Left lung (tissue), 10 donors: Measurements from ENCODE around the gene APOL4. TPM values are rescaled to one million over a fixed set of nuclear protein-coding genes. Genes with fewer than 3 reads are reported as not detected.

Experiments used
- ATAC-seq: fragments of 200-7000 bp; cut with Tn5 transposase; one replicate; pipeline ENCODE4 v1.9.1; 2020; ENCODE audit warnings: moderate library complexity
- DNase-seq, 4 donors: peaks; one replicate each; pipeline ENCODE4 v3.0.0-alpha.2; 2013 to 2020
- H3K27ac ChIP-seq, 2 donors: fragments of 200-600 bp; sonication (generic) in 1 of 2; one replicate each; pipeline versions ENCODE4 v1.5.0 to v1.8.0; 2020 to 2021
- H3K27me3 ChIP-seq, 2 donors: fragments of 200-600 bp; sonication (generic) in 1 of 2; one replicate each; pipeline versions ENCODE4 v1.5.0 to v1.8.0; 2020 to 2021
- H3K36me3 ChIP-seq, 2 donors: fragments of 200-600 bp; sonication (generic) in 1 of 2; one replicate each; pipeline versions ENCODE4 v1.5.0 to v1.8.0; 2020 to 2021
- H3K4me1 ChIP-seq, 2 donors: fragments of 200-600 bp; one replicate each; pipeline ENCODE4 v1.8.0; 2021
- H3K4me3 ChIP-seq, 2 donors: fragments of 200-600 bp; sonication (generic) in 1 of 2; one replicate each; pipeline versions ENCODE4 v1.5.0 to v1.8.0; 2020 to 2021; ENCODE audit warnings: mild to moderate bottlenecking in 1 of 2
- H3K9me3 ChIP-seq, 2 donors: fragments of 200-600 bp; sonication (generic) in 1 of 2; one replicate each; pipeline versions ENCODE4 v1.5.0 to v1.8.0; 2020 to 2021
- CTCF ChIP-seq, 2 donors: fragments of 200-600 bp; sonication (generic) in 1 of 2; IDR thresholded peaks; one replicate each; pipeline versions ENCODE4 v1.5.0 to v1.8.0; 2021; ENCODE audit warnings: antibody characterized with exemption in 2 of 2
- intact Hi-C, 2 donors: fragments of 100-400 bp; cut with DNase I; formaldehyde crosslinking; loops; one replicate each; pipeline versions ENCODE4 v1.11.2 to v1.14.2; 2022
- polyA plus RNA-seq, 6 donors: library from polyadenylated mRNA; unstranded; fragments of 120-200 nt; gene quantifications; one replicate each; pipeline ENCODE4 v1.2.1, GENCODE V29; 2013; ENCODE audit not compliant: insufficient read length in 6 of 6
- total RNA-seq, 2 donors: library from RNA; stranded (reverse); fragmentation: NEBNext Ultra II Directional; extraction: Animal tissue kit (Norgen Biotek cat#: 25700); gene quantifications; one replicate each; pipeline ENCODE4 v1.2.1, GENCODE V29; 2021
- donor health status: DM: no; HTN: yes; CAD: no.
- donor health status: DM: no; HTN: no; CAD: no.

APOL4 gene
- total and polyA plus RNA-seq, 8 donors: 4.9 to 18.6 (median 10.6) TPM

DNA sequence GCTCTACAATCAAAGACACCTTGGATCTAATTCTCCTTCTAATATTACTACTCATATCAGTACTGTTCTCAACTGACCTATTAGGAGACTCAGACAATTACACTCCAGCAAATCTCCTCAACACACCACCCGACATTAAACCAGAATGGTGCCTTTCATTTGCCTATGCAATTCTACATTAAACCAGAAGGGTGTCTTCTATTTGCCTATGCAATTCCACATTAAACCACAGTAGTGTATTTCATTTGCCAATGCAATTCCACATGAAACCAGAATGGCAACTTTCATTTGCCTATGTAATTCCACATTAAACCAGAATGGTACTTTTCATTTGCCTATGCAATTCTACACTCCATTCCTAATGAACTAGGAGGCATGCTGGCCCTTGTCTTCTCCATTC, 25.7 kb downstream of the APOL4 start:
- ATAC-seq: no peak
- DNase-seq: no peak
- Histone ChIP-seq H3K27me3 (no peaks in the 10 kb centered on the region), H3K9me3 (no peaks in the 10 kb centered on the region), H3K4me1 (peaks cover 0 to 9% of the 10 kb centered on the region in 2 donors), H3K36me3 (no peaks in the 10 kb centered on the region), H3K4me3 (no peak overlapping the region), H3K27ac (no peak overlapping the region)
- no peak for TF ChIP-seq CTCF (IDR thresholded peaks at IDR 0.05)
- intact Hi-C loops: no loop called here

GRCh38 chr22:36171941-36172340, 29.7 kb downstream of the APOL4 start:
- no peak for TF ChIP-seq CTCF (IDR thresholded peaks at IDR 0.05)

GRCh38 chr22:36166518-36167220, 34.9 kb downstream of the APOL4 start:
- TF ChIP-seq CTCF (IDR thresholded peaks at IDR 0.05): no peak
- Histone ChIP-seq H3K9me3 (peaks cover 0 to 3% of the 10 kb centered on the region in 2 donors), H3K36me3 (no peaks in the 10 kb centered on the region), H3K4me1 (peaks cover 7 to 43% of the 10 kb centered on the region in 2 donors), H3K27me3 (no peaks in the 10 kb centered on the region), H3K27ac (no peak overlapping the region), H3K4me3 (no peak overlapping the region)
- intact Hi-C loops: no loop called here
- DNase-seq: no peak
- ATAC-seq: no peak

More at GRCh38 chr22:36171941-36172340, 29.7 kb downstream of the APOL4 start:
- ATAC-seq (no peak), DNase-seq (no peak)
- Histone ChIP-seq H3K4me1 (no peaks in the 10 kb centered on the region), H3K9me3 (peaks cover 0 to 3% of the 10 kb centered on the region in 2 donors), H3K4me3 (no peak overlapping the region), H3K36me3 (no peaks in the 10 kb centered on the region), H3K27me3 (no peaks in the 10 kb centered on the region), H3K27ac (no peak overlapping the region)
- intact Hi-C loops: no loop called here

- Histone ChIP-seq H3K27ac (peak overlapping the region in 1 of 2 donors; percentile 69), H3K4me3 (no peak overlapping the region), H3K4me1 (peaks cover 7 to 49% of the 10 kb centered on the region in 2 donors), H3K9me3 (peaks cover 0 to 3% of the 10 kb centered on the region in 2 donors), H3K27me3 (no peaks in the 10 kb centered on the region), H3K36me3 (no peaks in the 10 kb centered on the region)
- intact Hi-C loops: no loop called here
- TF ChIP-seq CTCF (IDR thresholded peaks at IDR 0.05): no peak
- DNase-seq (no peak), ATAC-seq (no peak)
Observed at GRCh38 chr22:36166086-36166485, 35.5 kb downstream of the APOL4 start.

DNA sequence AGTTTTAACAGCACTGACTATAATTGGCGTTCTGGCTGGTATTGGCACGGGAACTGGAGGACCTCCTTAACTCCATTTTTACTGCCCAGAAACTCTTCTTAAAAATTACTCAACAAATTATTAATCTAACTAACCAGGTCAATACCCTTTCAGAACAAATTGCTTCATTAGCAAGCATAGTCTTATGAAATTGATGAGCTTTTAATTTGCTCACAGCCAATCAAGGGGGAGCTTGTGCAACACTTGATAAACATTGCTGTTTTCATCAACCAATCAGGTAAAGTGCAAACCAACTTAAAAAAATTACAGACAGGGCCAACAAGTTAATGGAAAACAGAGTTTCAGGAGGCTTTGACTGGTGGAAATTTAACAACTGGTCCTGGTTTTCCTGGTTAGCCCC, 36.5 kb downstream of the APOL4 start:
- ATAC-seq (peak; percentile 18), DNase-seq (peak in 1 of 4 donors; percentile 44)
- no peaks in the 10 kb centered on the region for H3K36me3 ChIP-seq
- peaks cover 0 to 3% of the 10 kb centered on the region in 2 donors for H3K9me3 ChIP-seq
- H3K4me3 ChIP-seq: no peak overlapping the region
- intact Hi-C loops: no loop called here
- no peak for TF ChIP-seq CTCF (IDR thresholded peaks at IDR 0.05)
- H3K27ac ChIP-seq: peak overlapping the region in 1 of 2 donors; percentile 69
- H3K27me3 ChIP-seq: no peaks in the 10 kb centered on the region
- H3K4me1 ChIP-seq: peaks cover 15 to 59% of the 10 kb centered on the region in 2 donors
